ENCODE results near the gene COX4I1.

DNA sequence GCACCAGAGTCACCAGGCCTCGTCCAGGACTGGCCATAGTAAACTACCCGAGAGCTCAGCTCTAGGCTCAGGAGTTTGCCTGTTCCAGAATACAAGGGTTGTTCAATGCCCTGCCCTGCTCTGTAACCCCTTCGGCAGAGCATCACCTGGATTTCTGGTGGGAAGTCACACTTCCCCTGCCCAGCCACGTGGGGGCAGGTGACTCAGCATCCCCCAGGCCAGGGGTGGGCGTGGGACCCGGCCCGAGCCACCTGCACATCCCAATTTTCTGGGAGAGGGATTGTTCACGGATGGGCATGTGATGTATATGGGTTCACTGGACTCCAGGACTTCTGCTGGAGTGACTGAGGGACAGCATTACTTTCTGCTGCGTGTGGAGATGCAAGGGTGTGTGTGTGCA lies 25.8 kb downstream of the COX4I1 start:
- TF ChIP-seq, protein P1, sequence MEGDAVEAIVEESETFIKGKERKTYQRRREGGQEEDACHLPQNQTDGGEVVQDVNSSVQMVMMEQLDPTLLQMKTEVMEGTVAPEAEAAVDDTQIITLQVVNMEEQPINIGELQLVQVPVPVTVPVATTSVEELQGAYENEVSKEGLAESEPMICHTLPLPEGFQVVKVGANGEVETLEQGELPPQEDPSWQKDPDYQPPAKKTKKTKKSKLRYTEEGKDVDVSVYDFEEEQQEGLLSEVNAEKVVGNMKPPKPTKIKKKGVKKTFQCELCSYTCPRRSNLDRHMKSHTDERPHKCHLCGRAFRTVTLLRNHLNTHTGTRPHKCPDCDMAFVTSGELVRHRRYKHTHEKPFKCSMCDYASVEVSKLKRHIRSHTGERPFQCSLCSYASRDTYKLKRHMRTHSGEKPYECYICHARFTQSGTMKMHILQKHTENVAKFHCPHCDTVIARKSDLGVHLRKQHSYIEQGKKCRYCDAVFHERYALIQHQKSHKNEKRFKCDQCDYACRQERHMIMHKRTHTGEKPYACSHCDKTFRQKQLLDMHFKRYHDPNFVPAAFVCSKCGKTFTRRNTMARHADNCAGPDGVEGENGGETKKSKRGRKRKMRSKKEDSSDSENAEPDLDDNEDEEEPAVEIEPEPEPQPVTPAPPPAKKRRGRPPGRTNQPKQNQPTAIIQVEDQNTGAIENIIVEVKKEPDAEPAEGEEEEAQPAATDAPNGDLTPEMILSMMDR (IDR thresholded peaks at IDR 0.05), result no peak; the same call in 1 of the 2 replicates
- TF ChIP-seq SIN3A (IDR thresholded peaks at IDR 0.05; ENCODE audit: borderline replicate concordance, insufficient read depth, low read depth, low read length), result no peak
